ENCODE data around the gene PCSK4.
"Not testable (repeated sequence)": the region's sequence is repeated elsewhere in the genome, so short reads cannot be mapped to it uniquely, and the experiment has no call there.

The PCSK4 gene

GRCh38 chr19:1453525-1454364 lies 36.4 kb downstream of the PCSK4 start:
- DNase-seq (ENCODE audit: low spot score), result no peak

- DNase-seq (ENCODE audit: low spot score), result no peak
Measured at GRCh38 chr19:1452802-1453524, 37.2 kb downstream of the PCSK4 start.

GRCh38 chr19:1451916-1452801 lies 38.0 kb downstream of the PCSK4 start:
- DNase-seq (ENCODE audit: low spot score), result no peak

- DNase-seq (ENCODE audit: low spot score), result no peak
Measured at GRCh38 chr19:1450735-1451731, 39.1 kb downstream of the PCSK4 start.

- DNase-seq (ENCODE audit: low spot score), result no peak
Measured at GRCh38 chr19:1449467-1450442, 40.4 kb downstream of the PCSK4 start, which contains the start of gene APC2. Gene APC2, plus strand, starts transcription at chr19:1450121. Its CDS starts 2,881 bp downstream, at chr19:1453002.

GRCh38 chr19:1447944-1448343 lies 42.2 kb downstream of the PCSK4 start:
- DNase-seq (ENCODE audit: low spot score), result no peak

- no peak for DNase-seq (ENCODE audit: low spot score)
Measured at GRCh38 chr19:1447504-1447903, 42.6 kb downstream of the PCSK4 start.

- DNase-seq (ENCODE audit: low spot score), result no peak
Measured at GRCh38 chr19:1446713-1447481, 43.3 kb downstream of the PCSK4 start.

GRCh38 chr19:1445932-1446712 lies 44.0 kb downstream of the PCSK4 start:
- no peak for DNase-seq (ENCODE audit: low spot score)

GRCh38 chr19:1445185-1445931 lies 44.8 kb downstream of the PCSK4 start:
- peak; percentile 77 for DNase-seq (ENCODE audit: low spot score)

GRCh38 chr19:1441677-1442438 lies 48.3 kb downstream of the PCSK4 start:
- no peak for DNase-seq (ENCODE audit: low spot score)

- DNase-seq (ENCODE audit: low spot score), result no peak
Measured at GRCh38 chr19:1441022-1441426, 49.1 kb downstream of the PCSK4 start.

GRCh38 chr19:1440418-1440801 lies 49.7 kb downstream of the PCSK4 start:
- DNase-seq (ENCODE audit: low spot score), result no peak

GRCh38 chr19:1439525-1440417 lies 50.4 kb downstream of the PCSK4 start:
- DNase-seq (ENCODE audit: low spot score), result not testable (repeated sequence)

- no peak for DNase-seq (ENCODE audit: low spot score)
Measured at GRCh38 chr19:1438933-1439354, 51.2 kb downstream of the PCSK4 start.

Data from CD4-positive, alpha-beta T cell treated with Interleukin-2 at 100 ng/mL for 4 hours (primary cell).